Heart left ventricle (tissue), 13 donors: Measurements from ENCODE around the gene SNCA.

Source experiments
- CTCF ChIP-seq, 12 donors: fragments of 200-600 bp; sonication (generic) in 4 of 12; IDR thresholded peaks; one replicate each; pipeline versions ENCODE4 v1.5.0 to v1.8.0; 2018 to 2022; ENCODE audit warnings: antibody characterized with exemption in 12 of 12, mild to moderate bottlenecking in 5 of 12
- POLR2A ChIP-seq, 2 donors: fragments of 450-650 bp; IDR thresholded peaks; one replicate each; pipeline ENCODE4 v1.6.1; 2017; ENCODE audit warnings: antibody characterized with exemption in 2 of 2, mild to moderate bottlenecking in 2 of 2, moderate library complexity in 2 of 2
- donor health status: ischemic (EF 13 %, LVEDD 7.1; RV severe dilation, severe dysfunction).
- donor health status: DM: no; HTN: yes; CAD: no.
- donor health status: DM: no; HTN: no; CAD: no.
- donor health status: ischemic (EF 25% LVEDD 6.9; RV normal size, moderate dysfunction).
- donor health status: ischemic (EF 25% LVEDD 5.7; RV mildly dilated, moderate dysfunction).
- donor health status: ischemic (EF 35%, LVEDD 5.7; RV mildly dilated, moderate dysfunction).
- donor health status: nonischemic (EF 11% LVEDD 7.7; RV severe dilation, severe dysfunction).
- donor health status: DM: yes; HTN: yes; CAD: no.
- donor health status: PGD.
- donor health status: ischemic (EF 29% LVEDD 5.4; RV normal size, mild dysfunction).
- donor health status: nonischemic (EF 23%, LVEDD 6.1; RV moderate dilation, normal function).

GRCh38 chr4:89724716-89725115 is 112.2 kb downstream of the SNCA start:
- TF ChIP-seq POLR2A (IDR thresholded peaks at IDR 0.05) (no peak), CTCF (IDR thresholded peaks at IDR 0.05) (no peak)
